ENCODE measurements around the gene PIP4K2C.

DNA sequence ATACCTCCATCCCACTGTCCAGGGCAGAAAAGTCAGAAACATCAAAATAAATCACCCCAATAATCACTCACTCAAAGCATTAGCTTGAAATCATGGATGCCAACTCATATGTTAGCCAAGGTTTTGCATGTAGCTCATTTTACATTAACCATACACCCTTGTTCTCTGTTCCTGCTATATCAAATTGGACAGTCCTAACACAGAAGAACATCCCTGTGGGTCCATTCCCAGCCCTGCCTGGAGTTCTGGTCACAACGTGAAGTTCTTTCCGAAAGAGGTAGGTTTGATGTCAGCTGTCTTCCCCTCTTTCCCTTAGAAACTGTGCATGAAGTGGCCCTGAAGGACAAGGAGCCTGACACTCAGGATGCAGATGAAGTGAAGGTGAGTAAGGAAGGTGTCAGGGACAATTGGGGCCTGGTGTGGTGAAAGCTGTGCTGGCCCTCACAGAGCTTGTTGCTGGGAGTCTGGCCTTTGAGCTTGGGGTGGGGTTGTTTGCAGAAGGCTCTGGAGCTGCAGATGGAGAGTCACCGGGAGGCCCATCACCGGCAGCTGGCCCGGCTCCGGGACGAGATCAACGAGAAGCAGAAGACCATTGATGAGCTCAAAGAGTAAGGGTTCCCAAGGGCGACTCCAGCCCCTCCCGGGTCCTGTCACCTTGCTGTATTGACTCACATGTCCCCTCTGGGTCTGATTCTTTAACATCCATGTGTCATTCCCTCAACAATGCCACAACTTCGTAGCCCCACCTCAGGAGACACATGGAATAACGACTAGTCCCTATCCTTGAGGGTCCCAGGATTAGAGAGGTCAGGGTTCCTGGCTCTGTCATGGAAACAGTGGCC is 15.0 kb upstream of the PIP4K2C start:
- TF ChIP-seq, protein P1, sequence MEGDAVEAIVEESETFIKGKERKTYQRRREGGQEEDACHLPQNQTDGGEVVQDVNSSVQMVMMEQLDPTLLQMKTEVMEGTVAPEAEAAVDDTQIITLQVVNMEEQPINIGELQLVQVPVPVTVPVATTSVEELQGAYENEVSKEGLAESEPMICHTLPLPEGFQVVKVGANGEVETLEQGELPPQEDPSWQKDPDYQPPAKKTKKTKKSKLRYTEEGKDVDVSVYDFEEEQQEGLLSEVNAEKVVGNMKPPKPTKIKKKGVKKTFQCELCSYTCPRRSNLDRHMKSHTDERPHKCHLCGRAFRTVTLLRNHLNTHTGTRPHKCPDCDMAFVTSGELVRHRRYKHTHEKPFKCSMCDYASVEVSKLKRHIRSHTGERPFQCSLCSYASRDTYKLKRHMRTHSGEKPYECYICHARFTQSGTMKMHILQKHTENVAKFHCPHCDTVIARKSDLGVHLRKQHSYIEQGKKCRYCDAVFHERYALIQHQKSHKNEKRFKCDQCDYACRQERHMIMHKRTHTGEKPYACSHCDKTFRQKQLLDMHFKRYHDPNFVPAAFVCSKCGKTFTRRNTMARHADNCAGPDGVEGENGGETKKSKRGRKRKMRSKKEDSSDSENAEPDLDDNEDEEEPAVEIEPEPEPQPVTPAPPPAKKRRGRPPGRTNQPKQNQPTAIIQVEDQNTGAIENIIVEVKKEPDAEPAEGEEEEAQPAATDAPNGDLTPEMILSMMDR (conservative IDR thresholded peaks at IDR 0.05 in 1 of 2, IDR thresholded peaks at IDR 0.05 in 1 of 2; ENCODE audit: extremely low read depth in 1 of 2, insufficient read depth in 1 of 2, low read depth in 1 of 2, low read length in 2 of 2): no peak
- no peak for TF ChIP-seq EZH2 (IDR thresholded peaks at IDR 0.05; ENCODE audit: borderline replicate concordance, low read length)
